Activated naive CD4-positive, alpha-beta T cell treated with anti-CD3 and anti-CD28 coated beads, Interleukin-2, amount 50 U/mL, for 24 hours (primary cell): ENCODE results near the gene STAT2.
A peak's percentile ranks its signal among the peaks of the same experiment; 100 is the strongest.

Source experiments
- H3K27ac Mint-ChIP-seq: one replicate; pipeline ENCODE4 v1.8.0; 2021; ENCODE audit warnings: mild to moderate bottlenecking, mixed read lengths
- H3K27me3 Mint-ChIP-seq: one replicate; pipeline ENCODE4 v1.8.0; 2021; ENCODE audit warnings: mixed read lengths
- H3K36me3 Mint-ChIP-seq: one replicate; pipeline ENCODE4 v1.8.0; 2021; ENCODE audit warnings: mixed read lengths
- H3K4me1 Mint-ChIP-seq: one replicate; pipeline ENCODE4 v1.8.0; 2021; ENCODE audit warnings: mixed read lengths
- H3K4me3 Mint-ChIP-seq: one replicate; pipeline ENCODE4 v1.8.0; 2021; ENCODE audit warnings: mild to moderate bottlenecking, mixed read lengths
- H3K9me3 Mint-ChIP-seq: one replicate; pipeline ENCODE4 v1.8.0; 2021; ENCODE audit warnings: mixed read lengths

STAT2 gene

GRCh38 chr12:56321027-56321426, 38.9 kb downstream of the STAT2 start:
- Mint-ChIP-seq H3K9me3 (no peaks in the 10 kb centered on the region), H3K36me3 (peaks cover 10% of the 10 kb centered on the region), H3K27ac (no peak overlapping the region), H3K4me3 (no peak overlapping the region), H3K4me1 (no peaks in the 10 kb centered on the region), H3K27me3 (no peaks in the 10 kb centered on the region)

GRCh38 chr12:56317675-56318074, 42.2 kb downstream of the STAT2 start:
- no peak overlapping the region for H3K4me3 Mint-ChIP-seq
- peaks cover 4% of the 10 kb centered on the region for H3K36me3 Mint-ChIP-seq
- no peaks in the 10 kb centered on the region for H3K9me3 Mint-ChIP-seq
- no peak overlapping the region for H3K27ac Mint-ChIP-seq
- H3K4me1 Mint-ChIP-seq = peaks cover 12% of the 10 kb centered on the region
- no peaks in the 10 kb centered on the region for H3K27me3 Mint-ChIP-seq

DNA sequence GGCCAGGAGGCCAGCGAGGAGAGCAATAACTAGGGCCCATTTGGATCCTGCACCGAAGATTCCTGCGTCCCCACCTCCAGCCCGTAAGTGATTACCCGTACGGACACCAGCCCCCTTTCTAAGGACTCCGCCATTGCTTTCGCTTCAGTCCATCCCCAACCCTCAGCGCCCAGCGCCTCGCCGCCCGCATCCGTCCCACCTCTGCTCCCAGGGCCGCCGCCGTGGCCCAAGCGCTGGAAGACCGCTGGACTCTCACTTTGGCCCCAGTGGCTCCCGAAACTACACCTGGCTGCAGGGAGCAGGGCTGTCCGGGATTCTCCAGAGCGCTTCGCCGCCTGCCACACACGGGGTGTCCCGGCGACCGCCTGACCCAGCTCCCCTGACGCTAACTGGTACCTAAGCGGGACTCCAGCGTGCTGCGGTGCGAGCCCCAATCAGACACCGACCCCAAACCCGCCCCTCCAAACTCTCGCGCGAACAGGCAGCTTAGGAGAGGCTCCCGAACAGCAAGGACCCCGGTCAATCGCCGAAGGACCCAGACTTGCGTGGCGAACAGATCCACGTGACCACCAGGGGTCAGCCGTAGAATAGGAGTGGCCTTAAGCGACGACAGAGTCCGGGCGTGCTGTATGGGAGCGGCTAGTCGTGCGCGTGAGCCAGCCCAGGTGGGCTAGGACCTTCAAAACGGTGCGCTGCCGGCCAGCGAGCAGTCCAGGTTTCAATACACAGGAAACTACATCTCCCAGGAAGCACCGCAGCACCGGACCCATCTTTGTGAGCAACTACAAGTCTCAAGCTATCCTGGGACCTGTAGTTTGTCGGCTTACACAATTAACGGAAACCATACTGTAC, 44.1 kb downstream of the STAT2 start, which contains the start of gene CNPY2:
CNPY2 (minus strand) TSS at position 367 of the 852 bp plus-strand sequence. CDS start 771 bp downstream, outside the sequence.
- Mint-ChIP-seq H3K36me3 (peaks cover 4% of the 10 kb centered on the region), H3K4me1 (peaks cover 12% of the 10 kb centered on the region), H3K27me3 (no peaks in the 10 kb centered on the region), H3K4me3 (peak within 1 kb of the TSS; percentile 98), H3K9me3 (no peaks in the 10 kb centered on the region), H3K27ac (peak within 1 kb of the TSS; percentile 97)

- H3K4me1 Mint-ChIP-seq = peaks cover 12% of the 10 kb centered on the region
- no peaks in the 10 kb centered on the region for H3K27me3 Mint-ChIP-seq
- peak overlapping the region; percentile 98 for H3K4me3 Mint-ChIP-seq
- peak overlapping the region; percentile 97 for H3K27ac Mint-ChIP-seq
- H3K36me3 Mint-ChIP-seq = peaks cover 4% of the 10 kb centered on the region
- no peaks in the 10 kb centered on the region for H3K9me3 Mint-ChIP-seq
These were observed 44.7 kb downstream of the STAT2 start for GRCh38 chr12:56315249-56315621.

DNA sequence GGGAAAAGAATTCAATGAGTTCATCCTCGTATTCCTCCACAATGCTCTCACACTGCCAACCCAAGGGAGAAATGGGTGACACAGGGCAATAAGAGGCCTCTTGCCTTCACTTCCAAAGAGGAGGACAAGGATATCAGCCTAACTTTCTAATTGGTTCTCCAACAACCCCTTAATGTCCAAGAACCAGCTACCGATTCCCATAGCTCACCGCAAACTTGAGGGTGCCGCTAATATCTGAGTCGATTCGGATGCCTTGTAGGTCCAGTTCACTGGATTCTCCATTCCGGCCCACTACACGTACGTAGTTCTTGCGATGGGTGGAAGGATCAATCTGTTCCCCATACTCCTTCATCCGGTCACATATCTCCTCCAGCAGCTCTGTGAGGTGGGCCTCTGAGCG, 48.9 kb downstream of the STAT2 start:
- Mint-ChIP-seq H3K27ac (no peak overlapping the region), H3K4me3 (no peak overlapping the region), H3K27me3 (no peaks in the 10 kb centered on the region), H3K36me3 (peaks cover 2% of the 10 kb centered on the region), H3K9me3 (no peaks in the 10 kb centered on the region), H3K4me1 (peaks cover 12% of the 10 kb centered on the region)

- peaks cover 6% of the 10 kb centered on the region for H3K36me3 Mint-ChIP-seq
- no peaks in the 10 kb centered on the region for H3K9me3 Mint-ChIP-seq
- H3K27ac Mint-ChIP-seq = no peak overlapping the region
- H3K27me3 Mint-ChIP-seq = no peaks in the 10 kb centered on the region
- H3K4me1 Mint-ChIP-seq = peaks cover 4% of the 10 kb centered on the region
- H3K4me3 Mint-ChIP-seq = no peak overlapping the region
These were observed 51.2 kb downstream of the STAT2 start for GRCh38 chr12:56308714-56309113.

- Mint-ChIP-seq H3K4me3 (no peak overlapping the region), H3K9me3 (no peaks in the 10 kb centered on the region), H3K27ac (no peak overlapping the region), H3K36me3 (peaks cover 6% of the 10 kb centered on the region), H3K27me3 (no peaks in the 10 kb centered on the region), H3K4me1 (peaks cover 5% of the 10 kb centered on the region)
These were observed 52.5 kb downstream of the STAT2 start for GRCh38 chr12:56307221-56307965.

DNA sequence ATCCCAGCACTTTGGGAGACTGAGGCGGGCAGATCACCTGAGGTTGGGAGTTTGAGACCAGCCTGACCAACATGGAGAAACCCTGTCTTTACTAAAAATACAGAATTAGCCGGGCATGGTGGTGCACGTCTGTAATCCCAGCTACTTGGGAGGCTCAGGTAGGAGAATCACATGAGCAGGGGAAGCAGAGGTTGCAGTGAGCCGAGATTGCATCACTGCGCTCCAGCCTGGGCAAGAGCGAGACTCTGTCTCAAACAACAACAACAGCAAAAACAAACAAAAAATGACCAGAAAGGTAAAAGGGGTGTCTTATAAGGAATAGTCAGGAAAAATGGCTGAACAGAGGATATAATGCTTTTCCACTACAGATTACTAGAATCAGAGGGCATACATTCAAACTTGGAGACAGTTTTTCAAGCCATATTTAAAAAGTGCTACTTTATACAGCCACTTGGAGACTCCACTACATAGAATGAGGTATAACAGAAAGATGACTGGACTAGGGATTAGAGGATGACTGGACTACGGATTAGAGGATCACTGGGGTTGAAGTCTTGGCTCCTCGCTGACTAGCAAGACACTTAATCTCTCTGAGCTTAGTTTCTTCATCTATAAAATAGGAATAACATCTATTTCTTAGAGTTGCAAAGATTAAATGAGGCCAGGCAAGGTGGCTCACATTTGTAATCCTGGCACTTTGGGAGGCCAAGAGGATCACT, 54.9 kb downstream of the STAT2 start:
- Mint-ChIP-seq H3K27ac (no peak overlapping the region), H3K4me3 (no peak overlapping the region), H3K9me3 (no peaks in the 10 kb centered on the region), H3K27me3 (no peaks in the 10 kb centered on the region), H3K36me3 (peaks cover 6% of the 10 kb centered on the region), H3K4me1 (peaks cover 25% of the 10 kb centered on the region)

GRCh38 chr12:56304276-56304675, 55.6 kb downstream of the STAT2 start:
- H3K27me3 Mint-ChIP-seq = no peaks in the 10 kb centered on the region
- H3K4me3 Mint-ChIP-seq = no peak overlapping the region
- H3K4me1 Mint-ChIP-seq = peaks cover 25% of the 10 kb centered on the region
- peaks cover 4% of the 10 kb centered on the region for H3K36me3 Mint-ChIP-seq
- H3K9me3 Mint-ChIP-seq = no peaks in the 10 kb centered on the region
- H3K27ac Mint-ChIP-seq = no peak overlapping the region

- Mint-ChIP-seq H3K36me3 (peaks cover 11% of the 10 kb centered on the region), H3K27me3 (no peaks in the 10 kb centered on the region), H3K4me1 (peaks cover 54% of the 10 kb centered on the region), H3K27ac (peak overlapping the region; percentile 97), H3K9me3 (no peaks in the 10 kb centered on the region), H3K4me3 (peak overlapping the region; percentile 97)
These were observed 59.1 kb downstream of the STAT2 start for GRCh38 chr12:56300644-56301464.

DNA sequence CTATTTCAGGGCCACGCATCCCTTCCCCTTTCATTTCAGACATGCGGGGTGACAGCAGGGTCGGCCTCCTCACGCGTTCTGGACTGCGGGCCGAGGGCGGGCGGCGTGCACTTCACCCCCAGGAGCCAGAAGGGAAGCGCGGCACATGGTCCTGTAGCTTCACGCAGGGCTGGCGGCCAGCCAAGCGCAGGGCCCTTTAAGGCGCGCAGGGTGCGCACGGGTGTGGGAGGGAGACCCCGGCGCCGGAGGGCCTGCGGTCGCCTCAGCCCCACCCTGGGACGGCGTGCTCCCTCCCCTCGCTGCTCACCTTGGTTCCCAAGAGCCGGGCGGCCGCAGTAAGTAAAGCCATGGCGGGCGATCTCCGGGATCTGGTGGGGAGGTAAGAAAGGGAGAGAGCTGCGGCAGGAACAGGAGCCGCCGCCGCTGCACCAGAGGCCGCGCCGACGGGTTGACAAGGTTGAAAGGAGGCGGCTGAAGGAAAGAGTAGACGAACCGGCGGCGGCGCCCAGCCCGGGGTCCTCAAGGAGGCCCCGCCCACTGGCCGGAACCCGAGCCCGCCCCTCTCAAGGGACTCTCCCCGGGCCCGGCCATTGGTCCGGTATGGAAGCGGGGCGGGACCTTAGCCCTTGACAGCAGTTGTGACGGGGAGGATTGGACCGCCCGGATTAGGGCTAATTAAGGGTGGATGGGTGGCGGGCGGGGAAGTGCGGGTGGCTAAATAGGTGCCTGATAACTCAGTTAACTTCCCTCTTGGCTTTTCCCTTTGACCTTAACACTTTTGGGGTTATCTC, 59.9 kb downstream of the STAT2 start, which contains the start of gene CS:
CS (minus strand) TSS at position 478 of the 791 bp plus-strand sequence; CDS start at position 349, 129 bp downstream.
- H3K36me3 Mint-ChIP-seq = peaks cover 9% of the 10 kb centered on the region
- peaks cover 52% of the 10 kb centered on the region for H3K4me1 Mint-ChIP-seq

GRCh38 chr12:56299308-56299852, 60.5 kb downstream of the STAT2 start:
- peaks cover 50% of the 10 kb centered on the region for H3K4me1 Mint-ChIP-seq
- peak overlapping the region; percentile 97 for H3K27ac Mint-ChIP-seq
- H3K36me3 Mint-ChIP-seq = peaks cover 7% of the 10 kb centered on the region
- peak overlapping the region; percentile 97 for H3K4me3 Mint-ChIP-seq
- H3K27me3 Mint-ChIP-seq = no peaks in the 10 kb centered on the region
- no peaks in the 10 kb centered on the region for H3K9me3 Mint-ChIP-seq

More for the DNA sequence above, 59.9 kb downstream of the STAT2 start, which contains the start of gene CS:
- Mint-ChIP-seq H3K27ac (peak within 1 kb of the TSS; percentile 97), H3K9me3 (no peaks in the 10 kb centered on the region), H3K4me3 (peak within 1 kb of the TSS; percentile 97), H3K27me3 (no peaks in the 10 kb centered on the region)

DNA sequence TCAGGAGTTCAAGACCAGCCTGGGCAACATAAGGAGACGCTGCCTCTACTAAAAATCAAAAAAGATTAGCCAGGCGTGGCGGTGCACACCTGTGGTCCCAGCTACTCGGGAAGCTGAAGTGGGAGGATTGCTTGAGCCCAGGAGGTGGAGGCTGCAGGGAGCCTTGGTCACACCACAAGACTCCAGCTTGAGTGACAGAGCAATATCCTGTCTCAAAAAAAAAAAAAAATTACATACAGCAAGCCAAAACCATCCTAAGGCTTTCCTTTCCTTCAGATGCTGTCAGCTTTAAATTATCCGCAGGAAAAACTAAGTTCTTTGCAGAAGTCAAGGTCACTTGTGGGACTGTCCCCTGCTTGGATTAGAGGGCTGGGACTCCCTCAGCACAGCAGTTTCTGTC, 61.1 kb downstream of the STAT2 start:
- Mint-ChIP-seq H3K4me1 (peaks cover 54% of the 10 kb centered on the region), H3K4me3 (peak overlapping the region; percentile 97)

DNA sequence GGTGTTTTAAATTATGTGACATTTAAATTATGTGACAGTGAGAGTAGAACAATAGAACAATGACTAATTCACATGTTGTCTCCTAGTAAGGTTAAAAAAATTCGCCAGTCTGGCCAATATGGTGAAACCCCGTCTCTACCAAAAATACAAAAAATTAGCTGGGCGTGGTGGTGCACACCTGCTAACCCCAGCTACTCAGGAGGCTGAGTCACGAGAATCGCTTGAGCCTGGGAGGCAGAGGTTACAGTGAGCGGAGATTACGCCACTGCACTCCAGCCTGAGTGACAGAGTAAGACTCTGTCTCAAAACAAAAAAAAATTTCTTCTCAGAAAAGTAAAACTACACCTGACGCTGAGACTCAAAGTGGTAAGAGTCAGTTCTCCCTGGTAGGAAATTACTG, 62.5 kb downstream of the STAT2 start:
- Mint-ChIP-seq H3K36me3 (peaks cover 9% of the 10 kb centered on the region), H3K4me1 (peaks cover 60% of the 10 kb centered on the region), H3K27me3 (no peaks in the 10 kb centered on the region), H3K9me3 (no peaks in the 10 kb centered on the region), H3K27ac (peak overlapping the region; percentile 65), H3K4me3 (peak overlapping the region; percentile 97)

More for the DNA sequence above, 61.1 kb downstream of the STAT2 start:
- H3K36me3 Mint-ChIP-seq = peaks cover 9% of the 10 kb centered on the region
- H3K27me3 Mint-ChIP-seq = no peaks in the 10 kb centered on the region
- peak overlapping the region; percentile 97 for H3K27ac Mint-ChIP-seq
- no peaks in the 10 kb centered on the region for H3K9me3 Mint-ChIP-seq
